Effector memory CD4-positive, alpha-beta T cell (primary cell): ENCODE results near the gene QTRT2.
A peak's percentile ranks its signal among the peaks of the same experiment; 100 is the strongest.

Experiments
- DNase-seq, 3 donors: peaks; one replicate each; pipeline ENCODE4 v3.0.0-alpha.2; 2020
- H3K27ac ChIP-seq: 2 replicates; pipeline ENCODE4 v1.7.0; 2013; ENCODE audit warnings: mild to moderate bottlenecking, low read length, moderate library complexity; ENCODE audit not compliant: insufficient read depth, poor library complexity, severe bottlenecking
- H3K27me3 ChIP-seq: replicated peaks from 2 replicates; pipeline ENCODE4 v1.7.0; 2013; ENCODE audit warnings: mild to moderate bottlenecking, low read length; ENCODE audit not compliant: insufficient read depth, control insufficient read depth, poor library complexity, severe bottlenecking
- H3K36me3 ChIP-seq: 2 replicates; pipeline ENCODE4 v1.7.0; 2013; ENCODE audit warnings: mild to moderate bottlenecking, low read length, moderate library complexity; ENCODE audit not compliant: control insufficient read depth, insufficient read depth
- H3K4me1 ChIP-seq: 2 replicates; pipeline ENCODE4 v1.7.0; 2013; ENCODE audit warnings: low read length, mild to moderate bottlenecking; ENCODE audit not compliant: control insufficient read depth, insufficient read depth, poor library complexity, severe bottlenecking
- H3K4me3 ChIP-seq: 2 replicates; pipeline ENCODE4 v1.7.0; 2013; ENCODE audit warnings: low read length, low read depth, mild to moderate bottlenecking; ENCODE audit not compliant: insufficient read depth, poor library complexity, severe bottlenecking
- H3K9me3 ChIP-seq: 2 replicates; pipeline ENCODE4 v1.7.0; 2013; ENCODE audit warnings: mild to moderate bottlenecking, low read length, moderate library complexity; ENCODE audit not compliant: control insufficient read depth
- total RNA-seq, 3 donors: gene quantifications; one replicate each; lab custom pipeline; 2026; lab: John Stamatoyannopoulos, UW

QTRT2 gene
- total RNA-seq = 30.3 to 34.7 (median 31.6) reads per million in 3 donors

DNA sequence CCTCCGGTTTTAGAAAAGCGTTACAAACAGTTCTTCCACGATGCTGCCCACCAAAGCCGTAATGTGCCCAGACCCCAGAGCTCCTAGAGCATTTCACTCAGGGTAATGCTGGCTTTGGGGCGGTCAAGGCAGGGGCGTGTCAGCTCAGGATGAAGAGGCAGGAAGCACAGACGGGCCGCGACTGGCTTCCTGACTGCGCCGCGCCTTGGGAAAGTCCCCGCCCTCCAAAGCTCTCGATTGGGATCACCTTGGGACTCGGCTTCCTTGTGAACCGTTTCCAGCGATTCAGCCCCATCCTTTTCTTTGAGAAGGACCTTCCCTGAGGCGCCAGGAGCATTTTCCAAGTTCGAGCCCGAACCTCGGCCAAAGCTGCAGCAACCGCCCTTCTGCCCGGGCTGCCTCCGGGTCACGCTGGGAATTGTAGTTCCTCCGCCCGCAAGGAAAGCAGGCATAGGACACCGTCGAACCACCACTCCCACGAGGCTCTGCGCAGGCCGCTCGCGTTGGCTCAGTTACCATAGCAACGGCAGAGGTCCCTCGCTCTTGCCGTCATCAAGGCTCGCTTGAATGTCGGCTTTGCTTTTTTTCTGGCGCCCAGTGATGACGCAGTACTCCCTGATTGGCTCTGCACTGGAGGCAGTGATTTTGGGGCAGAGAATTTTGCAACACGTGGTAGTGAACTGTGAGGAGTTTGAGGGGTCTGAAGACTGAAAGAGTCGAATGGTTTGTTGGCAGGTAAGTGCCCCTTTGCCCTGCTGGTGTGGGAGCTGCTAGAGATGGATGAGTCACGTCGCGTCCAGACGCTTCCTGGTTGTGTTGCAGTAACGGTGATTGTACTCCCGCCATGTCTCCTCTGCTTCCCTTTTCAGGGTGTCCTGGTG is at the start of gene QTRT2, which contains the start of gene CCDC191:
QTRT2 (plus strand) TSS at position 608 of the 881 bp plus-strand sequence. CDS start 8,521 bp downstream, outside the sequence.
CCDC191 (minus strand) TSS at position 397 of the 881 bp plus-strand sequence; CDS start at position 337, 60 bp downstream.
- Histone ChIP-seq H3K4me1 (peaks cover 7% of the 10 kb centered on the region), H3K9me3 (no peaks in the 10 kb centered on the region), H3K4me3 (peak within 1 kb of the TSS; percentile 92), H3K27me3 (no peaks in the 10 kb centered on the region), H3K36me3 (no peaks in the 10 kb centered on the region), H3K27ac (peak within 1 kb of the TSS; percentile 95)
- DNase-seq = peak; percentile 97 to 98 (median 97)

DNA sequence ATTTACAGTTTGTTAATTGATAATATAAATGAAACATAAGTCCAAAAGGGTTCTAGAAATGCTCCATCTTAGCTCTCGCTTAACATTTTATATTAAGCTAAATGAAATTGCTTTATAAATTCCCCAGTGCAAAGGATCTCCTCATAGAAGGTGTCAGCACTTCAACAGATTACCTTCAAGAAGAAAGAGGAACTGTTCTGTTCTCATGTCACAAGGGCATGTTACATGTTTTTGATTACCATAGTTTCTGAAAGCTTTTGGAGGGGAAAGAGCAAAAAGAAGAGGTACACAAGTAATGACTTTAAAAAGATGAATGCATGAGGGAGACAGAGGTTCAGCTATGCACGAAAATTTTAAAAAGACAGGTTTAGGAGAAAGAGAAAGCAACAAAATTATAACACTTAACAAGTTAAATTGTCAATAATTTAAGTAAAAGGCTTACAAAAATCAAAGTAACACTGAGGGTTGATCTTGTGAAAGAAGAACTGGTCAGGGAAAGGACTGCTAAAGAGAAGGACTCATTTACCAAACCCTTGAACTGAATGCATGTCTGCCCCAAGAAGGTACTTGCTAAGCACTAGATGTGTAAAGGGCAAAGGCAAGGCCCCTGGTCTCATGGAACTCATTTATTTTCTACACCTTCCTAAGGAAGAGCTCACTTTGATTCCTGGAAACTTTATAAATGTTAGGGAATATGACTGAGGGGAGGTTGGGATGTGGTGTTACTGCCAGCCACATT is 45.3 kb upstream of the QTRT2 start:
- Histone ChIP-seq H3K36me3 (no peaks in the 10 kb centered on the region), H3K27me3 (no peaks in the 10 kb centered on the region), H3K4me1 (no peaks in the 10 kb centered on the region), H3K27ac (no peak overlapping the region), H3K9me3 (no peaks in the 10 kb centered on the region), H3K4me3 (no peak overlapping the region)
- no peak for DNase-seq

DNA sequence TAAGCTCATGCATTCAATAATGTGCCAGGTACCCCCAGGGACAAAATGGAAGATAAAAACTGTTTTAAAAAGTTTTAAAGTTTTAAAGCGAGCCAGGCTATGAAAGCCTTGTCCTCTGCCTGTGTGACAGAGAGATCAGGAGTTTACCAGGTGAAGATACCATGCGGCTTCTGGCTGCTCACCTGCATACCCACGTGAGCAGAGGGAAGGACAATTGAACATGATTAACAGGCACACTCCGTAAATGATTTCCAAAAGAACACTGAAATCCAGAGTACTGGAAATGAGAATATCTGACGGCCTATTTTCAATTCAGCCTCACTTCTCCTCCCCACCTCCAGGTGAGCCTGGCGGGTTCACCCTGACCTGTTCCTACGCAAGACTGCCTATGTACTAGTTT is 42.3 kb upstream of the QTRT2 start:
- Histone ChIP-seq H3K27ac (no peak overlapping the region), H3K9me3 (no peaks in the 10 kb centered on the region), H3K4me3 (no peak overlapping the region), H3K36me3 (no peaks in the 10 kb centered on the region), H3K27me3 (no peaks in the 10 kb centered on the region), H3K4me1 (no peaks in the 10 kb centered on the region)
- DNase-seq = no peak

DNA sequence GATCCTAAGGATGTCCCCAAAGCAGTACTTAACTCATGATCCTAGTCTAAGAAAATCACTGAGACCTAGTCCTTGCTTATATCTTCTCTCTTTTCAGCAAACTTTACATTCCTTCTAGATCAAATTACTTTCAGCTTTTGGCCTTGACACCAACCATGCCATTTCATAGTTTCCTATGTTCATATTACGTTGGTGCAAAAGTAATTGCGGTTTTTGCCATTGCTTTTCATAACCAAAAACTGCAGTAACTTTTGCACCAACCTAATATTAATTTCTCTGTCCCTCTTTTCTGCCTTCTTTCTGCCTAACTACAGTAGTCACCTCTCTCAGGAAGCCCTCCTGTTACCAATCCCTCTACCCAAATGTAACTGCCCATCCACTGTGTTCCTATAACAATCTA is 37.1 kb upstream of the QTRT2 start:
- no peak overlapping the region for H3K27ac ChIP-seq
- H3K9me3 ChIP-seq = no peaks in the 10 kb centered on the region
- H3K27me3 ChIP-seq = no peaks in the 10 kb centered on the region
- no peak overlapping the region for H3K4me3 ChIP-seq
- no peaks in the 10 kb centered on the region for H3K4me1 ChIP-seq
- no peaks in the 10 kb centered on the region for H3K36me3 ChIP-seq
- DNase-seq = no peak

DNA sequence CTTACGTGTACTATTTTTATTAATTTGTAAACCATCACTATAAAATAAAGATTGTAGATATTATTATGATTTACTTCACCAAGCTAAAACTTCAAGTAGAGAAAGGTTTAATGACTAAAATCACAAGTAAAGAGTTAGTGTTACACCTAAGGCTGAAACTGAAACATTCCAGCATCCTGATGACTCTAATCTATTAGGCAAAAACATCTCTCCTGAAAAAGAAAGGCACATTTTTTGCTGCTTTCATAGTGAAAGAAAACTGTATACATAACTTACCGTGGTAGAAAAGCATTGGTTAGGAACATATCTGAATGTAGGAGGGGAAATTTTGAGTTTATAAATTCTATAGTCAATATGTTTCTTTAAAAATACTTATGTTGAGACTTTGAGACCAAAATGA is 35.6 kb upstream of the QTRT2 start:
- no peaks in the 10 kb centered on the region for H3K4me1 ChIP-seq
- no peak for DNase-seq

DNA sequence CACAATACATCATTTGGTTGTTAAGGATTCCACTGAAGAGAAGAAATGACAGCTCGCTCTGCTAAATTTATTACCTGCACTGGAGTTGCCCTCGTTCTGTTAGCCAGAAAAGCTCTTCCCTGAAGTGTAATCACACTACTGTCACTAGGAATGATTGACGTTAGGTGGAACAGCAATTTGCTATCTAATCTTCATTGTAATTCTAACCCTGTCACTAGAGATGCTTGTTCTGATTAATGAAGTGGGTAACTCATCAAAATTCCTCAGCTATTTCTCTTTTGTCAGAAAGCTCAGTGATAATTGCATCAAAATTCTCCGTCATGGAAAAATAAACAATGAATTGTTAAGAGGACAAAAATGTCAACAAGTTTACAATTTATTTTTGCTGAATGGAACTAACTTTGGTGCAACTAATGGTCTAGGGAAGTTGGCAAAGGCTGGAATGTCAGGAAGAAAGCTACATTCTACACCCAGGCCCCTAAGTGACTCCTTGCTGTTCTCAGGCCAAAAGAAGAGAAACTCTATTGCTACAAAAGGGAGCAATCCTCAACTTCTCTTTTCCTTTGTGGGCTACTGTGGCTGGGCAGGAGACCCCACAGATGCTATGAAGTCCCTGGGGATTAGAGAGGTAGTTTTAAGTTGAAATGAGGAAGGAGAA is 34.3 kb upstream of the QTRT2 start:
- Histone ChIP-seq H3K4me3 (no peak overlapping the region), H3K27me3 (no peaks in the 10 kb centered on the region), H3K36me3 (no peaks in the 10 kb centered on the region), H3K9me3 (no peaks in the 10 kb centered on the region), H3K4me1 (no peaks in the 10 kb centered on the region), H3K27ac (no peak overlapping the region)
- no peak for DNase-seq

More for the DNA sequence above, 35.6 kb upstream of the QTRT2 start:
- Histone ChIP-seq H3K36me3 (no peaks in the 10 kb centered on the region), H3K27ac (no peak overlapping the region), H3K9me3 (no peaks in the 10 kb centered on the region), H3K27me3 (no peaks in the 10 kb centered on the region), H3K4me3 (no peak overlapping the region)

DNA sequence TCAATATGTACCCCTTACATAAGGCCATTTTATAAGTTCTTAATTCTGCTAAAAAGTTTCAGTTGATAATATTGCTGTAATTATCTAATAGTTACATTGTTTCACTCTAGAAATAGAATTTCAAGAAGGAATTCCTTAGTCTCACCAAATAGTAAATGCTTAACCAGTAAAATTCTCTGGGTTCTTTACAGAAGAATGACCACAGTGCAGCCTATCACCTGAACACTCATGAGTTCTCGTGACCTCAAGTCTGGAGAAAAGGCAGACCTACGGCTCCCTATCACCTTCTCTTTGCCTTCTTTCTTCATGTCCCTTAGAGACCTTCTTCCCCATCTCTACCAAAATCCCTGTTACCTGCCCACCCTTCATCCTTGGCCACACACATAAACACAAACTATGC is 31.1 kb upstream of the QTRT2 start:
- Histone ChIP-seq H3K36me3 (no peaks in the 10 kb centered on the region), H3K27ac (no peak overlapping the region), H3K4me1 (no peaks in the 10 kb centered on the region), H3K27me3 (no peaks in the 10 kb centered on the region), H3K4me3 (no peak overlapping the region), H3K9me3 (no peaks in the 10 kb centered on the region)
- no peak for DNase-seq

DNA sequence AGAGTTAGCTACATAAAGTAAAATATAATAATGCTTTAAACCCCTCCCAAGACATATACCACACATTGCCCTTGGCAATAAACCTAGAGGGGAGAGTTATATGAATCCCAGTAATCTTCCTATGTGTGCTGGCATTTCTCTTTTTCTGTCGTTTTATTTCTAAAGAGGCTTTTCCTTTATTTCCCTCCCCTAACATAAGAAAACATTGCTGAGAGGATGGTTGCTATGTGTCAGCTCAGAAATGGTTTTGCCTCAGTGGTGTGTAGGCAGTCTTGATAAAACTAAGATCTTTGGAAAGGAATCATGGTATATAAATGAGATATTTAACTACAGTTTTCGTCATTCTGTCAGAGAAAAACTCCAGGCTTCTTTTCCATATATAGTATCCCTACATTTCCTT is 30.2 kb upstream of the QTRT2 start:
- no peaks in the 10 kb centered on the region for H3K4me1 ChIP-seq
- no peak overlapping the region for H3K27ac ChIP-seq
- no peaks in the 10 kb centered on the region for H3K27me3 ChIP-seq
- H3K4me3 ChIP-seq = no peak overlapping the region
- H3K9me3 ChIP-seq = no peaks in the 10 kb centered on the region
- no peak for DNase-seq
- no peaks in the 10 kb centered on the region for H3K36me3 ChIP-seq

DNA sequence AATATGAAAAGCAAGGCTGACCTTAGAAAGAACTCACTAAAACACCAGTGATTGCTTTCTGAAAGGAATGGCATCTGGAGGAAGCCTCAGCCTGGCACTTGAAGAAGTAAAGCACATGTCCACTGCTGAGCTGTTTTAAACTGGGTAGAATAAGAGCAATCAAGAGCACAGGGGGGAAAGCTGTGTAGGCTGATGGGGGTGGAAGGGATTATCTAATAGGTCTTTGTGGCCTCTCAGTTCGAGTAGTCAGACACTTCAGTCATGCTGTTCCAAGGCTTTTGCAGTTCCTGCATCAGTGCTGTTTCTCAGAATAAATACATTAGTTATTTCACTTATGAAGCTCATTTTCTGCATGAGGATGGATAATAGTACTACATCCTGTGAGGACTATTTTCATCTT is 22.8 kb upstream of the QTRT2 start:
- H3K4me1 ChIP-seq = no peaks in the 10 kb centered on the region
- H3K36me3 ChIP-seq = peaks cover 6% of the 10 kb centered on the region
- no peak overlapping the region for H3K4me3 ChIP-seq
- no peaks in the 10 kb centered on the region for H3K27me3 ChIP-seq
- DNase-seq = no peak
- no peak overlapping the region for H3K27ac ChIP-seq
- no peaks in the 10 kb centered on the region for H3K9me3 ChIP-seq
